ENCODE data around the gene RIPOR3.
"Not testable (repeated sequence)": the region's sequence is repeated elsewhere in the genome, so short reads cannot be mapped to it uniquely, and the experiment has no call there.

The RIPOR3 gene

DNA sequence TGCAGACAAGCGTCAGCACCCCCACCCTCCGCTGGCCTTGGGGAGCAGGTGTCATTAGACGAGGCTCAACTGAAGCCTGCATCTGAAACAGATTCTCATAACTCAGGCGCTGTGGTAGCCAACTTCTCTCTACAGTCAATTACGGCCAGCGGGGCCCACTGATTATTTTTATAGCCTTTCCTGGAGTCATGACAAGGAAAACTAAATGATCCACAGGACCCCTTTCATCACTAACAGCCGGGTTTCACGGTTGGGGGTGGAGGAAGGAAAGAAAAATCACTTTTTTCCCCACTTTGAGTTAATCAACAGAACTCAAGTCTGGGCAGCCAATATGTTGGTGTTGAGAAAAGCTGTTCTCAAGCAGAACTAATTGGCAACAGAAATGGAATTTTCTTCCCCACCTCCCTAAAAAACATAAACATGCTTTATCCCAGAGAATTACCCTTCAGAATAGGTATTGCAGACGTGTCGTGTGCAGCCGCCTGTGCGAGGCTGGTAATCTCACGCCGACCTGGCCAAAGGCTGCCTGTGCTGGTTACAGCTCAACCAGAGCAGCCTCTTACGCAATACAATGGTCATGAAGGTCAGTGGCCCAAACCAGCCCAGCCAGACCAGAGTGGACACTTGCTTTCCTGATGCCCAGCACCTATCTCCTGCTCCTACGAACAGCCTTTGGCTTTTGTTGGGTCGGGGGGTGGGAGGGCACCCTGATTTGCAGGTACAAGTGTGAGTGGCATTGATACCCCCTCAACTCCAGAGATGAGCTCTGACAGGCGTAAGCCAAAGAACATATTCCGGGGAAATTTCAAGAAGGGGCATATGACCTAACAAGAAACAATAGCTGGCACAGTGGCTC is 11.0 kb downstream of the RIPOR3 start:
- no peak for DNase-seq (ENCODE audit: low spot score)

DNA sequence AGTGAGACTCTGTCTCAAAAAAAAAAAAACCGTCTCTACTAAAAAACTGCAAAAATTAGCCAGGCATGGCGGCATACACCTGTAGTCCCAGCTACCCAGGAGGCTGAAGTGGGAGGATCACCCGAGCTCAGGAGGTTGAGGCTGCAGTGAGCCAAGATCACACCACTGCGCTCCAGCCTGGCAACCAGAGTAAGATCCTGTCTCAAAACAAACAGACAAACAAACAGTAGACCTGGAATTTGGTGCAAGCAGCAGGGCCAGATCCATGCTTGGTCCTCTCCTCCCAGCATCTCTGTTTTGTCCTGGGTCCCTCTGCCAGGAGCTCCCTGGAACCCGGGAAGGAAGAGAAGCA is 11.6 kb downstream of the RIPOR3 start:
- no peak for DNase-seq (ENCODE audit: low spot score)

DNA sequence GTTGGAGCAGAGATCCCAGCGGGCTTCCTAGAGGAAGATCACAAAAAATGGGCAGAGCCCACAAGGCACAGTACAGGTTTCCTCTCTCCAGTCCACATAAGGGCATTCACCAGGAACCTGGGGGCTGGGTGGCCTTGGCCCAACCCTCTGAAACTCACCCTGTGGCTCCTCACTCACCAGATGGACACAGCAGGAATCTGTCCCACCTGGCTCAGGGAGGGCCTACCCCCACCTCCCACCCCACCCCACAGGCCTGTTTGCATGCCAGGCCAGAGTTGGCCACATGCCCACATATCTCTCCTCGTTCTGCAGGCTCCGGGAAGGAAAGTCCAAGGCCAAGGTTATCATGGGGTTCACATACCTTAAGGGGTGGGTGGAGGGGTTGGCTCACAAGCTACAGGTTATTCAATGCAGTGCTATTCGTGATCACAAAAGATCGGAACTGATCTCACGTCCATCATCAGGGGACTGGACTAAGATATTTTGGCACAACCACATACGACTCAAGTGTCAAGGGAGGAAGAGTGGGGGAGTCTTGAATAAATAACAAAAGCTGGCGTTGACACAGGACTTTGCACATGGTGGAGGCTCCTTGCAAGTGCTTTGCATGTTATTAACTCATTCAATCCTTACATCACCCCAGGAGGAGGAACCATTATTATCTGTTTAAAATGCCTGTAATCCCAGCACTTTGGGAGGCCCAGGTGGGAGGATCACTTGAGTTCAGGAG is 13.0 kb downstream of the RIPOR3 start:
- no peak for DNase-seq (ENCODE audit: low spot score)

GRCh38 chr20:50676858-50677257 is 14.5 kb downstream of the RIPOR3 start:
- DNase-seq (ENCODE audit: low spot score) = no peak

DNA sequence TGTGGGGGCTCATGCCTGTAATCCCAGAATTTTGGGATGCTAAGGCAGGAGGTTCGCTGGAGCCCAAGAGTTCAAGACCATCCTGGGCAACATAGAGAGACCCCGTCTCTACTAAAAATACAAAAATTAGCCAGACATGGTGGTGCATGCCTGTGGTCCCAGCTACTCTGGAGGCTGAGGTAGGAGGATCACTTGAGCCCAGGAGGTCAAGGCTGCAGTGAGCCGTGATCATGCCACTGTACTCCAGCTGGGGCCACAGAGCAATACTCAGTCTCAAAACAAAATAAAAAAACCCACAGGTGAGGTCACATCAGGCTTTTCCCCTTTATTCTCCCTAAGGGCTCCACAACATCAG is 15.0 kb downstream of the RIPOR3 start:
- DNase-seq (ENCODE audit: low spot score) = not testable (repeated sequence)

- no peak for DNase-seq (ENCODE audit: low spot score)
Observed at GRCh38 chr20:50675671-50676376, 15.5 kb downstream of the RIPOR3 start.

DNA sequence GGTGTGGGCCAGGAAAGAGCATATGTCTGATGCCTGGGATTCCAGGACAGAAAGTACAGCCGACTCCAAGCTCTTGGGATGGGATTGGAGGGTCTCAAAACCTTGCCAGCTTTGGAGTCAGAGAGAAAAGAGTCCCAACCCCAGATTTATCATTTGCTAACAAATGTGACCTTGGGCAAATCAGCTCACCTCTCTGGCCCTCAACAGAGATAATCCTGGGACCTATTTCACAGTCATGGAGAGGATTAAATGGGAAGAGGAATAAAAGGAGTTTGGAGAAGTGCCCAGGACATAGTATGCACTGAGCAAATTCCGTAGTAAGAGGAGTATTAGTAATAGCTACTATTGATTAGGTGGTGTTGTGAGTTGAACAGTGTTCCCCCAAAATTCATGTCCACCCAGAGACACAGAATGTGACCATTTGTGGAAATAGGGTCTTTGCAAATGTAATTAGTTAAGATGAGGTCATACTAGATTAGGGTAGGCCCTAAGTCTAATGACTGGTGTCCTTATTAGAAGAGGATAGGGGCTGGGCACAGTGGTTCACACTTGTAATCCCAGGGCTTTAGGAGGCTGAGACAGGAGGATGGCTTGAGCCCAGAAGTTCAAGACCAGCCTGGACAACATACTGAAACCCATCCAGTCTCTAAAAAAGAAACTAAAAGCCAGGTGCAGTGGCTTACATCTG is 17.1 kb downstream of the RIPOR3 start:
- DNase-seq (ENCODE audit: low spot score) = no peak

DNA sequence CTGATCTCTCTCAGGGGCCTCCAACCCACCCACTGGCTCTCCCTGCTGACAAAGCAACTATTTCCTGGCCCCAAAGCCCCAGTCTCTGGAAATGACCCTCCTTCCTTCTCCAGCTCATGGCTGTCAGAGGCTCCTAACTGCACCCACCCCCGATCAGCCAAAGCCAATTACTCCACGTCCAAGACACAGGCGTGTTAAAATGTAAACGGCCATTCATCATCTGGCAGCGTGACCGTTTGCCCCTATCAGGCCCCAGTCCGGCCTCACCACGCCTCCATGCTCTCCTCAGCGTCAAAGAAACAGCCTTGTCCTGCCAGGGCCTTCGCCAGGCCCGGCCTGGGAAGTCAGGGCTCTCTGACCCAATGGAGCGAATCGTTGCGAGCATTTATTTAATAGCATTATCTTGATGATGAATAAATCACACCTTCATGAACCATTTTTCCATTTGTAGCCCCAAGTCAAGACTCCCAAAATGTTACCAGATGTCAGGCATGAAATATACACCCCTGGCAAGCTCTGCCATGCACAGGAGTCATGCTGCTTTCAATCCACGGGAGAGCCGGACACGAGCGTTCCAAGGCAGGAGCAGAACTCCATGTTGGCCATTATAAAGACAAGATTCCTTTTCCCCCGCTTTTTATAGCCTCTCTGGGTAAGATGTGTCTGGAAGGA is 17.7 kb downstream of the RIPOR3 start:
- no peak for DNase-seq (ENCODE audit: low spot score)

- DNase-seq (ENCODE audit: low spot score) = no peak
Observed at GRCh38 chr20:50673146-50673465, 18.2 kb downstream of the RIPOR3 start.

GRCh38 chr20:50672400-50673145 is 18.8 kb downstream of the RIPOR3 start:
- no peak for DNase-seq (ENCODE audit: low spot score)

DNA sequence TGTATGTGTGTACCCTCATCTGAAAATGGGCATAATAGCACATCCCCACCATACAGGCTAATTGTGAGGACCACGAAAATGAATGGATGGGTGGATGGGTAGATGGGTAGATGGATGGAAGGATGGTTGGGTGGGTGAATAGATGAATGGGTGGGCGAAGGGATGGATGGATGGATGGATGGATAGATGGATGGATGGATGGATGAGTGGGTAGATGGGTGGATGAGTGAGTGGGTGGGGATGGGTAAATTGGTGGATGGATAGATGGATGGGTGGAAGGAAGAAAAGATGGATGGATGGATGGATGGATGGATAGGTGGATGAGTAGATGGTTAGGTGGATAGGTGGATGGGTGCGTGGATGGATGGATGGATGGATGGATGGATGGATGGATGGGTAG is 19.7 kb downstream of the RIPOR3 start:
- DNase-seq (ENCODE audit: low spot score) = no peak

DNA sequence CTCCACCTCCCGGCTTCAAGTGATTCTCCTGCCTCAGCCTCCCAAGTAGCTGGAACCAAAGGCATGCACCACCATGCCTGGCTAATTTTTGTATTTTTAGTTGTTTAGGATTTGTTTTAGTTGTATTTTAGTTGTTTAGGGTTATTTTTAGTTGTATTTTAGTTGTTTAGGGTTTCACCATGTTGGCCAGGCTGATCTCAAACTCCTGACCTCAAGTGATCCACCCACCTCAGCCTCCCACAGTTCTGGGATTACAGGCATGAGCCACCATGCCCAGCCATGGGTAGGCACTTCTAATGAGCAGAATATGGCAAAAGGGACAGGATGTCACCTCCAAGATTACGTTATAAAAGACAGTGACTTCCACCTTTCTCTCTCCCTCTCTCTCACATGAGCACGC is 20.3 kb downstream of the RIPOR3 start:
- DNase-seq (ENCODE audit: low spot score) = not testable (repeated sequence)

- DNase-seq (ENCODE audit: low spot score) = no peak
Observed at GRCh38 chr20:50670126-50670862, 21.0 kb downstream of the RIPOR3 start.

DNA sequence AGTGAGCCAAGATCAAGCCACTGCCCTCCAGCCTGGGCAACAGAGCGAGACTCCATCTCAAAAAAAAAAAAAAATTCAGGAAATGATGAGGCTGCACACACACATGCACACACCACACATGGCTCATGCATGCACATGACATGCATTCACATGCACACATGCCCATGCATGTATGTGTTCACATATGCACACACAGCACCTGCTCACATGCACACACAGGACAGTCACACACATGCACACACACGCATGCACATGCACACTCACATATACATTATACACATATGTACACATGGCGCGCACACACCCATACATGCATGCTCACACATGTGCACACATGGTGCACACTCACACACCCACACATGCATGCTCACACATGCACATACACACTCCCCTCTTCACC is 22.5 kb downstream of the RIPOR3 start:
- no peak for DNase-seq (ENCODE audit: low spot score)

DNA sequence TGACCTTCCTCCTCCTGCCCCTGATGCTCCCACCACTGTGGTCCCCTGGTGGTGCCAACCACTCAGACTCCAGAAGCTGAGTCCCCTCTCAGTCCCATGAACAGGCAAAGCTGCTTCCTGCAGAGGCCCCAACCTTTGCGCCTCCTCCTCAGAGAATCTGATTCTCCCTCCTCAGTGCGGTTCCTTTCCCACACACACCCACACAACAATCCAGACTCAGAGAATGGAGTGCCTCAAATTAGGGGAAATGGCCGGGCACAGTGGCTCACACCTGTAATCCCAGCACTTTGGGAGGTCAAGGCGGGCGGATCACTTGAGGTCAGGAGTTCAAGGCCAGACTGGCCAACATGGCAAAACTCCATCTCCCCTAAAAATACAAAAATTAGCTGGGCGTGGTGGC is 23.0 kb downstream of the RIPOR3 start:
- no peak for DNase-seq (ENCODE audit: low spot score)

DNA sequence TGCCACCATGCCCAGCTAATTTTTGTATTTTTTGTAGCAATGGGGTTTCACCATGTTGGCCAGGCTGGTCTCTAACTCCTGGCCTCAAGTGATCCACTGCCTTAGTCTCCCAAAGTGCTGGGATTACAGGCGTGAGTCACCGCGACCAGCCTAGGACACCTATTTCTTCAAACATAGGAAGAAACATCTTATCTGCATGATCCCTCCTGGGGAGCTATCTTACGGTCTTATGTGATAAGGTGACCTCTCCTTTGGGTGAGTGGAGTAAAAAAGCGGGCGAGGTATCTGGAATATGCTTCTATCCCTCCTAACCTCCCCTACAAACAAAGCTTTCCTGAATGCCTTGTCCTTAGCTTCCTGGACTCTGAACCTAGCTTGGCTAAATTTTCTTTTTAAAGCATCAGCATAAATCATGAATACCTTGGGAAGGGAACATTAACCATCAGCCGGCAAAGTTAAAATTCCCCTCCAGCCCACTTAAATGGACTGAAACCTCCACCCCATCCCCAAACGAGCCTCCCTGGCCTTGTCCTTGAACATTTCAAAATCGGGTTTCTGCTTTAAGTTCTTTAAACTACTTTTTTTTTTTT is 24.5 kb downstream of the RIPOR3 start:
- no peak for DNase-seq (ENCODE audit: low spot score)

DNA sequence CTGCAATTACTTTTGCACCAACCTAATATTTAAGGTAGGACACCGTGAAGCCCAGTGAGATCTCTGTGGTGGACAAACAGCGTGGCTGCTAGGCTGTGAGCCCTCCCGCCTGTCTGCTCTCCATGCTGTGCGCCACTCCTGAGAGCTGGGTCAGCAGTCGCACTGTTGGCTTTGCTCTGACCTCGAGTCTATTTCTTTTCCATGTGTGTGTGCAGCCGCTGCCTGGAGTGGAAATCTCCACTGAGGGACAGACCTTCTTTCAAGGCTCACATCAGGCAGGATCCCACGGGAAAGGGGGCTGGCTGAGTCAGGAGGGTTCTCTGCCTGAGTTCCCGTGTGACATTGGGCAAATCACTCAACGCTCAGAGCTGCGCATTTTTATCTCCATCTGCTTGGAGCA is 27.1 kb downstream of the RIPOR3 start:
- no peak for DNase-seq (ENCODE audit: low spot score)

DNA sequence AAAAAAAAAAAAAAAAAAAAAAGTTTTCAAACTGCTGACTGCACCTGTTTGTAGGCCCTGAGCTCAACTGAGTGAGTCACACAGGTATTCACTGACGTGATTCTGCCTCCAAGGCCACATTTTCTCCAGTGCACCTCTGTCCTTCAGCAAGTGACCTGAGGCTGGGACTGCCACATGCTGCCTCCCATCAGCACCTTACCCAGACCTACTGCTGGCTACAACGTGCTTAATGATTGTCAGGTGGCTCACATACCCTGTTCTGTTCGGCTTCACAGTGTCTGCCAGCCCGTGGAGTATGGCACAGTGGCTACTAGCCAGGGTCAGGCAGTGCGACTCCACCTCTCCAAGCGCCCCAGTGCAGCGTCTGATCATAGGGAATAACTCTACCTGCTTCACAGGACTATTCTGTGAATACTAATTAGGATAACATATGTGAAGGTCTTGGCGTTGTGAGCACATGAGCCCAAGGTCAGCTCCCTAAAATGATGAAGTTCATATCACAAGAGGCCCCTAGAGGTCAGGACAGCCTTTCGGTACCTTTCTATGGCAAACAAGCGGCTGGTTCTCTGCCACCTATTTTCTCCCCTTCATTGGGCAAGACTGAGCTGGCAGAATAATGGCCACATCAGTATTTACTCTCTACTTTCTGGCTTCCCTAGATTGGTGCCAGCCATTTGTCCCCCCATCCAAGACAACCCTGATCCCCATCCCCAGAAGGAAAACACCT is 28.1 kb downstream of the RIPOR3 start:
- no peak for DNase-seq (ENCODE audit: low spot score)

GRCh38 chr20:50659975-50660670 is 31.2 kb downstream of the RIPOR3 start:
- no peak for DNase-seq (ENCODE audit: low spot score)
